ENCODE results near the gene ZBTB7C. TPM values are rescaled to one million over a fixed set of nuclear protein-coding genes. Genes with fewer than 3 reads are reported as not detected.

The ZBTB7C gene
- total and polyA plus RNA-seq, 2 donors (not counting 1 experiment from before 2014, with no cell fraction given) = not detected

GRCh38 chr18:48186861-48187260 lies 222.3 kb downstream of the ZBTB7C start:
- H3K4me2 ChIP-seq (replicated peaks; ENCODE audit: low read depth, low read length, poor library complexity, severe bottlenecking) = no peak overlapping the region
- ATAC-seq (ENCODE audit: low read depth) (no peak), DNase-seq (no peak)
- H3K9ac ChIP-seq (ENCODE audit: low read length) = no peak overlapping the region
- 90% methylated on average over 5 of the region's 6 CpGs for WGBS (ENCODE audit: insufficient coverage)
- TF ChIP-seq CTCF (IDR thresholded peaks at IDR 0.05) = no peak
- no peak for TF ChIP-seq EZH2 (IDR thresholded peaks at IDR 0.05; ENCODE audit: borderline replicate concordance, insufficient read depth, low read depth, low read length, poor library complexity, severe bottlenecking)
- CTCF ChIA-PET = no interaction called here
- H3K27ac ChIP-seq (ENCODE audit: low read length in 2 of 2) = no peak overlapping the region
- Mint-ChIP-seq H3K9me3 (ENCODE audit: insufficient read depth) (no peaks in the 10 kb centered on the region), H3K4me1 (no peaks in the 10 kb centered on the region), H3K27ac (no peak overlapping the region), H3K27me3 (peaks cover 47% of the 10 kb centered on the region), H3K4me3 (no peak overlapping the region)
- no peaks in the 10 kb centered on the region for H3K36me3 ChIP-seq (replicated peaks in 1 of 2; ENCODE audit: control extremely low read depth in 1 of 2, control insufficient read depth in 1 of 2, extremely low read depth in 1 of 2, insufficient read depth in 2 of 2, low read length in 1 of 2)
- no peaks in the 10 kb centered on the region for H3K4me1 ChIP-seq (ENCODE audit: control insufficient read depth in 2 of 2, insufficient read depth in 2 of 2, low read length in 2 of 2)
- no peak overlapping the region for H3K4me3 ChIP-seq (ENCODE audit: control extremely low read depth in 1 of 5, extremely low read depth in 1 of 5, insufficient read depth in 1 of 5, low read depth in 2 of 5, low read length in 4 of 5)
- POLR2A ChIA-PET = no interaction called here
- H3K27me3 ChIP-seq (replicated peaks in 1 of 4; ENCODE audit: control extremely low read depth in 1 of 4, control insufficient read depth in 3 of 4, insufficient read depth in 4 of 4, low read length in 3 of 4) = no peaks in the 10 kb centered on the region
- H3K79me2 ChIP-seq (ENCODE audit: control insufficient read depth, insufficient read depth, low read length) = no peaks in the 10 kb centered on the region
- no peak overlapping the region for H2AFZ ChIP-seq (ENCODE audit: insufficient read depth, low read depth, low read length, poor library complexity, severe bottlenecking)
- intact Hi-C loops (cut with micrococcal nuclease) = no loop called here
- H4K20me1 ChIP-seq (ENCODE audit: control insufficient read depth, insufficient read depth, low read length, poor library complexity, severe bottlenecking) = no peaks in the 10 kb centered on the region
- no peaks in the 10 kb centered on the region for H3K9me3 ChIP-seq (ENCODE audit: control extremely low read depth in 1 of 3, control insufficient read depth in 2 of 3, insufficient read depth in 1 of 3, low read length in 2 of 3)

- H4K20me1 ChIP-seq (ENCODE audit: control insufficient read depth, insufficient read depth, low read length, poor library complexity, severe bottlenecking) = no peaks in the 10 kb centered on the region
- H3K36me3 ChIP-seq (replicated peaks in 1 of 2; ENCODE audit: control extremely low read depth in 1 of 2, control insufficient read depth in 1 of 2, extremely low read depth in 1 of 2, insufficient read depth in 2 of 2, low read length in 1 of 2) = no peaks in the 10 kb centered on the region
- H3K9me3 ChIP-seq (ENCODE audit: control extremely low read depth in 1 of 3, control insufficient read depth in 2 of 3, insufficient read depth in 1 of 3, low read length in 2 of 3) = no peaks in the 10 kb centered on the region
- Mint-ChIP-seq H3K4me3 (no peak overlapping the region), H3K4me1 (no peaks in the 10 kb centered on the region), H3K9me3 (ENCODE audit: insufficient read depth) (no peaks in the 10 kb centered on the region), H3K27ac (no peak overlapping the region), H3K27me3 (peaks cover 50% of the 10 kb centered on the region)
- no peak for ATAC-seq (ENCODE audit: low read depth)
- no peak overlapping the region for H3K27ac ChIP-seq (ENCODE audit: low read length in 2 of 2)
- H3K4me3 ChIP-seq (ENCODE audit: control extremely low read depth in 1 of 5, extremely low read depth in 1 of 5, insufficient read depth in 1 of 5, low read depth in 2 of 5, low read length in 4 of 5) = no peak overlapping the region
- ChIA-PET CTCF (no interaction called here), POLR2A (no interaction called here)
- no peak overlapping the region for H3K4me2 ChIP-seq (replicated peaks; ENCODE audit: low read depth, low read length, poor library complexity, severe bottlenecking)
- no peaks in the 10 kb centered on the region for H3K79me2 ChIP-seq (ENCODE audit: control insufficient read depth, insufficient read depth, low read length)
- no peaks in the 10 kb centered on the region for H3K27me3 ChIP-seq (replicated peaks in 1 of 4; ENCODE audit: control extremely low read depth in 1 of 4, control insufficient read depth in 3 of 4, insufficient read depth in 4 of 4, low read length in 3 of 4)
- H3K9ac ChIP-seq (ENCODE audit: low read length) = no peak overlapping the region
- intact Hi-C loops (cut with micrococcal nuclease) = no loop called here
- 75% methylated on average over 19 of the region's 20 CpGs for WGBS (ENCODE audit: insufficient coverage)
- DNase-seq = no peak
- TF ChIP-seq CTCF (IDR thresholded peaks at IDR 0.05) = no peak
- no peak for TF ChIP-seq EZH2 (IDR thresholded peaks at IDR 0.05; ENCODE audit: borderline replicate concordance, insufficient read depth, low read depth, low read length, poor library complexity, severe bottlenecking)
- H3K4me1 ChIP-seq (ENCODE audit: control insufficient read depth in 2 of 2, insufficient read depth in 2 of 2, low read length in 2 of 2) = no peaks in the 10 kb centered on the region
- no peak overlapping the region for H2AFZ ChIP-seq (ENCODE audit: insufficient read depth, low read depth, low read length, poor library complexity, severe bottlenecking)
Observed at GRCh38 chr18:48186131-48186766, 222.9 kb downstream of the ZBTB7C start.

All from B cell (primary cell).